NB4 (cell line): ENCODE measurements around the gene PTPN23.

ENCODE experiments used
- DNase-seq: peaks from one replicate; pipeline ENCODE4 v3.0.0; 2010; ENCODE audit warnings: low read depth
- H3K4me3 ChIP-seq: one replicate; pipeline ENCODE4 v1.5.1; 2011; ENCODE audit warnings: mild to moderate bottlenecking, low read depth, low read length, moderate library complexity
- CTCF ChIP-seq: IDR thresholded peaks from one replicate; pipeline ENCODE4 v1.5.1; 2012; ENCODE audit warnings: low read depth, low read length
- MAX ChIP-seq: IDR thresholded peaks from 2 replicates; pipeline ENCODE4 v1.6.1; 2011; ENCODE audit warnings: low read depth, low read length
- MYC ChIP-seq: IDR thresholded peaks from 2 replicates; pipeline ENCODE4 v1.6.1; 2011; ENCODE audit warnings: low read depth, low read length
- POLR2A ChIP-seq: IDR thresholded peaks from 2 replicates; pipeline ENCODE4 v1.6.1; 2011; ENCODE audit warnings: mild to moderate bottlenecking; ENCODE audit not compliant: insufficient read length; ENCODE audit errors: extremely low read depth

The PTPN23 gene

GRCh38 chr3:47425959-47426358, 45.1 kb downstream of the PTPN23 start:
- TF ChIP-seq POLR2A (no peak), CTCF (no peak), MYC (no peak), MAX (no peak)
- H3K4me3 ChIP-seq, result no peak overlapping the region
- DNase-seq, result no peak

GRCh38 chr3:47427866-47428265, 47.0 kb downstream of the PTPN23 start:
- DNase-seq, result no peak
- no peak for TF ChIP-seq MAX
- no peak overlapping the region for H3K4me3 ChIP-seq

GRCh38 chr3:47428662-47429061, 47.8 kb downstream of the PTPN23 start:
- DNase-seq, result no peak
- TF ChIP-seq CTCF (no peak), MAX (no peak), MYC (no peak), POLR2A (no peak)

GRCh38 chr3:47429476-47430270, 48.9 kb downstream of the PTPN23 start:
- H3K4me3 ChIP-seq, result no peak overlapping the region
- no peak for DNase-seq

More at GRCh38 chr3:47428662-47429061, 47.8 kb downstream of the PTPN23 start:
- no peak overlapping the region for H3K4me3 ChIP-seq

GRCh38 chr3:47430606-47431005, 49.8 kb downstream of the PTPN23 start:
- no peak for DNase-seq
- TF ChIP-seq MYC, result no peak
- TF ChIP-seq CTCF, result no peak
- TF ChIP-seq POLR2A, result no peak
- no peak for TF ChIP-seq MAX
- no peak overlapping the region for H3K4me3 ChIP-seq

More at GRCh38 chr3:47429476-47430270, 48.9 kb downstream of the PTPN23 start:
- TF ChIP-seq MYC (no peak), CTCF (no peak), POLR2A (no peak), MAX (no peak)

GRCh38 chr3:47431225-47431624, 50.4 kb downstream of the PTPN23 start:
- no peak overlapping the region for H3K4me3 ChIP-seq
- no peak for TF ChIP-seq MAX
- TF ChIP-seq MYC, result no peak
- no peak for TF ChIP-seq POLR2A
- no peak for TF ChIP-seq CTCF
- DNase-seq, result no peak
